ENCODE data around the gene UGT1A1.

UGT1A1 gene

DNA sequence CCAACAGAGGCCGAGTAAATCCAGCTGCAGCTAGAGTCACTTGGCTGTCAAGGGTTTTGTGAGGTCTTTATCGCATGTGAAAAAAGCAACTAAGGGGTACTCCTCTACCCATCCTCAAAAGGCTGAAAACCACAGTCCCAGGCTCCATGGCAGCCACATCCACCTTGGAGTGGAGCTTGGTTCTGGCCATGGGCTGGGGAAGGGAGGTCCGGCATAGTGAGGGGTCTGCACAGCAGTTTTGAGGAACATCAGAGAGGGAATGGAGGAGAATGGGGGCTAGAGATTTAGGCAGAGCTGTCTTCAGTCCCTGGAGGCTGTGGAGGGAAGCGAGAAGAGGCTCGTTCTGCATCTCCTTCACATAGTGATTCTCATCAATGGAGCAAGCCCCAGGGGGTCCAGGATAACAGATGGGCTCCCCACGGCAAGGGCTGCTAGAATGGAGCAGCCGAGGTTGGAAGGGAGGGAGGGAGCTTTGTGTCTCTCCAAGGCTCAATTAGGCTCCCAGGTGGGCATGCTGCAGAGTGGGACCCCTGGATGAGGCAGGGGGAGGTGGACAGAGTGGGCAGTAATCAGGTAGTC, 39.1 kb downstream of the UGT1A1 start:
- no peak for DNase-seq

DNA sequence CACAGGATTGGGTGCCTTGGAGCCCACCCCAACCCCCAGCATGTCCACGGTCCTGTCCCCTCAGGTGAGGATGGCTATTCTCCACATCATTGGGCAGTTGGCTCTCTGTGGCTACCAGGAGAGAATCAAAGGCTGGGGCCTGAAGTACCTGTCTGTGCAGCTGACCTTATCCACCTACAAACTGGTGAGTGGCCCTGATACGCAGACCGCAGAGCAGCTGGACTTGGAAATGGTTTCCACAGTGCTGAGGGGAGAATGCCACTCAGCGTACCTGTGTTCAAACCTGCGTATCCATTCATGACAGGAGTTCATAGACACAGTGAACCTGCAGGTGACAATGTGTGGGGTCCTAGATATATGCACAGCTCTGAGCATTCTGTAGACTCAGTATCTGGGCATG, 39.6 kb downstream of the UGT1A1 start:
- DNase-seq, result no peak

DNA sequence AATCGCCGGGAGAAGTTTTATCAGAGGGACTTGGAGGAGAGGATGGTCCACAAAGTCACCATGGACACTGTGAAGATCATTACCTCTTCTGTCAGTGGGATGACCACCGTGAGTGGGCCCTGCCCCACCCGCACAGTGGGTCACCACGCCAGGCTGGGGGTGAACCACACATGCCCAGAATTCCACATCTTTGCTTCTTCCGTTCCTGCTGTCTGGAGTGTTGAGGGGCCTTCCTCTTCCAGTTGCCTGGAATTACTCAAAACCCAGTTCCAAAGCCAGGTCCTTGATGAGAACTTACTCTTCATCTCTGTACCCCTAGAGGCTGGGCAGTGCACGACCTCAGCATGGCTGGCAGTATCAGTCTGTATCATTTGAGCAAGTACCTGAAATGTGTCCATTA, 40.1 kb downstream of the UGT1A1 start:
- no peak for DNase-seq

- no peak for DNase-seq
Observed at GRCh38 chr2:233801357-233802131, 41.5 kb downstream of the UGT1A1 start.

GRCh38 chr2:233802132-233802815, 42.2 kb downstream of the UGT1A1 start:
- no peak for DNase-seq

DNA sequence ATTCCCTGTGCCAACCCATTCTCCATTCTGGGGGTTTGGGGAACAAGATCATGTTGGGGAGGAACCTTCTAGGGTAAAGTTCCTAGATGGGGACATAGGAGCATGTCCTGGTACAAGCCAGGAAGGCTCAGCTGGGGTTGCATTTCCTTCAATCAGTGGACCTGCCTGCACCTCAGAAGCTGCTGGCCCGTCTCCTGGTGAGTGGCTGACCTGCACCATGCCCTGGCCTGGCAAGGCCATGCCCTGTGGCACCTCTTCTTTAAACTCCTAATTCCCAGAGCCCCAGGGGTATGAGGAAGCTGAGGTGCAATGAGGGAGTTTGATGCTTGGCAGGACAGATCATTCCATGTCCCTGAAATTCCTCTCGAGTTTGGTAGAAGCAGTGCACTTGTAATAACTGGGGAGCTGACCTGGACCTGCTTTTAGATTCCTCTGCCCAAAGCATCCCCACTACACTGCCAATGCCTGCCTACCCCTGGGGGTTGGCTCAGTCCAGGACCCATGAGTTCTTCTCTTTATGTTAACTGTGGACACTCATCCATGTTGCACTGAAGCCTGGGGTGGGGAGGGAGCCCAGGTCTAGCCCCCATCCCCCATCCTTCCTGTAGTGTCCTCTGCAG, 43.3 kb downstream of the UGT1A1 start:
- no peak for DNase-seq

- no peak for DNase-seq
Observed at GRCh38 chr2:233803994-233804393, 43.9 kb downstream of the UGT1A1 start.

GRCh38 chr2:233807215-233807865, 47.3 kb downstream of the UGT1A1 start:
- no peak for DNase-seq

- DNase-seq, result no peak
Observed at GRCh38 chr2:233807966-233808935, 48.2 kb downstream of the UGT1A1 start.

DNA sequence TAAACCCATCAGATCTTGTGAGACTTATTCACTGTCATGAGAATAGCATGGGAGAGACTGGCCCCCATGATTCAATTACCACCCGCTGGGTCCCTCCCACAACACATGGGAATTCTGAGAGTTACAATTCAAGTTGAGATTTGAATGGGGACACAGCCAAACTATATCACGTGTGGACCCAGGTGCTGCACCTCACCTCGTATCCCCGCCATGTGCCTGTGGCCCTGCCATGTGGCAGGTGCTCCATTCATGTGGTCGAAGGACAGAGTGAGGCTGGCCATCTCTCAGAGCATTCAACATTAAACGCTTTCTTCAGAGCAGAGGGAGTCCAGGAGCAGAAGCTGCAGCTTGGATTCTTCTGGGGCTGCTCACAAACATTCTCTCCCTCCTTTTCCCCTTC, 50.3 kb downstream of the UGT1A1 start:
- no peak for DNase-seq

DNA sequence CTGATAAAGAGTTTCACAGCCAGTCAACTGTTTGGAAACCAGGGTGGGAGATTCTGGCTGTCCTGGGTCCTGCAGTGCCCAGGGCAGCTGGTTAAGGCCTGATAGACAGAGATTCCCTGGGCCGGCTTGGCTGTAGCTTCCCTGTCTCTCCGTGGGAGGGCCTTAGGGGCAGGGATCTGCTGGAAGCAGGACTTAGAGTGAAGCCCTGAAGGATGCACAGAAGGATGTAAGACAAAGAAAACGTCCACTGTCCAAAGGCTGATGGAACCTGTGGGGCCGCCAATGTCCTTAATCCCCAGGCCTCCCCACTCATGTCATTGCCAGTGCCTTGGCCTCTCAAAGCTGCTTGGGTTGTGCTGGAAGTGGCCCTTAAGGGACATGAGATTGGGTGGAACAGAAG, 51.0 kb downstream of the UGT1A1 start:
- DNase-seq, result no peak

DNA sequence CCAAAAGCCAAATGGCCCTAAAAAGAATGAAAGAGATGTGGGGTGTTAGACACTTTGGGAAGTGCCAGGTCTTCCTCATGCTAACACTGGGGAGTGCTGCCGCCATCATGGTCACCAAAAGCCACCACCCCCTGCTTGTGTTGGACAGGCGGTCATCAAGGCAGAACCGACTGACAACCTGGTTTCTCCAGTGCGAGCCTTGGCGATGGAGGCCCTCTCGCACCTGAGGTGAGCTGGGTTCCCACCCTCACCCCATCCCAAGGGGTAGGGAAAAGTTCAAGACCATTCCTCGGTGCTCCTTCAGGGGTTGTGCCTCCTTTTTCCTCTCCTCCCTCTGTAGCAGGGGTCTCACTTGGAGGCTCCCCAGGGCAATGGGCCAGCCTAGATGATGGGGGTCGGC, 51.7 kb downstream of the UGT1A1 start:
- DNase-seq, result no peak

- DNase-seq, result no peak
Observed at GRCh38 chr2:233813236-233814055, 53.4 kb downstream of the UGT1A1 start.

DNA sequence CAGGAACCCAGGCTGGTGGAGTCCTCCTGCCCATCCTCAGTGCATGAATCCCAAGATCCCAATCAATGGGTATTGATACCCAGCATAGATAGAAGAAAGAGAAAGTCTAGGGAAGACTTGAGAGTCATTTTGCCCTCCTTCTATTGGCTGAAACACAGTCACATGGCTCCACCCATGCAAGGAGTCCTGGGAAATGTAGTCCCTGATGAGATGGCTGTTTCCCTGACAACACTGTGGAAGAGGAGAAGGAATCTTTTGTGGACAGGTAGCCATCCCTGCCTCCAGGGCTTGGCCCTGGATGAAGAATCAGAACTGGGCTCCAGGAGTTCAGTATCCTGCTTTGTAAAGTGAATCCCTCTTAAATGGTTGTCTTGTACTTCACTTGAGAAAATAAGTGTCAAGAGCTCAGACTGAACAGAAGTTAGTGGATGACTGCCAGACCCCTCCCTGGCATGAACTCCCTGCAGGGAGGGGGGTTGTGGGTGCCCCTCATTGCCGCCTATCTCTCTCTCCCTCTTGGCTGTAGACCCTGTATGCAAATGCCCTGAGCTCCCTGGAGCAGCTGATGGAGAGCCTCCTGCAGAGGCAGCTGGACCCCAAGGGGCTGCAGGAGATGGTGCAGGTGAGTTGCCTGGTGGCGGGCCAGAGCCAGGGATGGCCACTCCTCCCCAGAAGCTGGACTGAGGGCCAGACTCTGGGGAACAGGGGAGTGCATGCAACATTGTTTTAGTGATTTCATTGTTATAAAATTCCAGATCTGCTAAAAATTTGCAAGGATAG, 54.2 kb downstream of the UGT1A1 start:
- DNase-seq, result no peak

- no peak for DNase-seq
Observed at GRCh38 chr2:233815861-233816260, 55.8 kb downstream of the UGT1A1 start.

- no peak for DNase-seq
Observed at GRCh38 chr2:233816334-233816733, 56.3 kb downstream of the UGT1A1 start.

DNA sequence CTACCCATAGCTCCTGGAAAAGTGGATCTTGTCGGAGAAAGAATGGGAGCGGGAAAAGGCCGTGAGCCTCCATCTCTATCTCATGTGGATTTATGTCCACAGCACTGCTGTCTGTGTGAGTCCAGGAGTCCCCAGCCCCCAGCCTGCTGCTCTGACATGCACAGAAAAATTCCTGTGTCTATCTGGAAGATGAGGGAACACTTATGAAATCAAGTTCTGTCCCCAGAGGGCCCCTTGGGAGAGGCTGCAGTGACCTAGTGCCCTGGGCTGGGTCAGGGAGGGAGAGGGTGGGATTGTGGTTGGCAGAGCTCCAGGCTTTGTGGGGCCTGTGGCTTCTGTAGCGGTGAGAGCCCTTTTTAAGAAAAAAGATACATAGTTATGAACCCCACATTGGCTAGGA, 56.7 kb downstream of the UGT1A1 start:
- DNase-seq, result no peak

GRCh38 chr2:233817361-233817911, 57.4 kb downstream of the UGT1A1 start:
- no peak for DNase-seq

DNA sequence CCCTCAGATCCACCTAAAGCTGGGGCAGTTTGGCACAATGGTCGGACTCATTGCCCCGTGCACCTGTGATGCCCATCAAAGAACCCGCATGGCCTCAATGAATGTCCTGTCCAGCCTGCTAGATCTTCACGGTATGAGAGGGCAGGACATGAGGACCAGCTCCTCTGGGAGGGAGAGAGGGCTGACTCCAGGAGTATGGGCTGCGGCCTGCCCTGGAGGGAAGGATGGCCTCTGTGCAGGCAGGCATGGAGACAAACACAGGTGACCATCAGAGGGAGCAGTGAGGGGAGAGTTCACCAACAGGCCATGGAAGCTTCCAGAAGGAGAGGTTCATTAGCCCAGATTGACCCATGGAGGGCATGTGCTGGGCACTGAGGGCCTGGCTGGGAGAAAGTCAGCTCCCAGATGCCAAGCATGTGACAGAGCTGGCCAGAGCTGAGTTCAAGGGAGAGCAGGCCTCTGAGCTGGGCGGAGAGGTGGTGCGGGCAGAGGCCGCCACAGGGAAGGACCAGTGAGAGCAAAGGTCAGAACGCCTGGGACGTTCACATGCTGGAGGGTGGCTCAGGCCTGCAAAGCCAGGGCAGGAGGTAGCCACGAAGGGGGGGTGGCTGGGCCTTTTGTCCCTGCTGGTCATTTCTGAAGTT, 58.0 kb downstream of the UGT1A1 start:
- no peak for DNase-seq

Measured in effector CD8-positive, alpha-beta T cell (primary cell).